RCC 7860 (cell line): ENCODE results near the gene SERPINB1.

Experiments used
- DNase-seq: peaks from one replicate; pipeline ENCODE4 v3.0.0-alpha.2; 2015; ENCODE audit warnings: low spot score
- FAIRE-seq: peaks from 2 replicates; lab custom pipeline; 2012; peaks lifted over from hg19 to GRCh38; lab: Jason Lieb, UNC

The SERPINB1 gene

DNA sequence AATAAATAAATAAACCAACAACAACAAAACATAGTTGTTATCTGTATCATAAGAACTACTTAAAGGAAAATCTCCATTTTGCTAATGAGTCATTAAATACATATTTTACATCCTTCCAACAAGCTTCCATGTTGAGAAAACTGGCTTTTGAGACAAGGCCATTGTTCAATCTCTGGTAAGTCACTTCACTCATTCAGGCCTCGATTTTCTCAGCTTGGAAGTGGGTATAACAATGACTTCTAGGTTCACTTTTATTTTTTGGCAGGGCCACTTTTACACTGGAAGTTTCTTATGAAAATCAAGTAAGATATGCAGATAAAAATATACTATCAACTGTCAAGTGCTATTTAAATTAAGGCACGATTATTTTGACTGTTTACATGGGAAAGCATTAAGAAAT, 46.5 kb downstream of the SERPINB1 start:
- FAIRE-seq (no peak), DNase-seq (no peak)

DNA sequence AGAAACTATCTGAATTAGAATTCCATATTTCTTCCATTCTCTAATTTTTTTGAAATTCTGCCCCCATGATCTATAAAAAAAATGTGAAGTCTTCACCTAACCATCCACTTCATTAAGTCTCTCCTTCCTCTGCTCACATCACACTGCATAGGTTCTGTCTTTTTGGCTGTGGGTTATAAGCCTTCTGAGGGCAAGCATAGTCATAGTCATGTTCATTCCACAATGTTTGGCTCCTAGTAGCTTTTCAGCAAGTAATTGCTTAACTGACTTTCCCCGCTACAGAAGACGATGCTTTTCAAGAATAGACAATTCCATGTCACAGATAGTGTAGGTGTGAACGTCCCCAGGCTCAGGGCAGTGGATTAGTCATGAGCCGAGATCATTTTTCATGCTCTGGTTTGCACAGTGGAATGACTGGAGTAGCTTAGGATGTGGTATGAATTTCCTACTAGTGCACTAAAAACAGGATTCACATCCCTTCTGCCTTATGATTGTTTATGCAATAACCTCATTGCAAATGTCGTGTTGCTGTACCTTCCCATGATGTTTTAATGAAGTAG, 47.4 kb downstream of the SERPINB1 start:
- DNase-seq = peak; percentile 28
- FAIRE-seq = no peak

DNA sequence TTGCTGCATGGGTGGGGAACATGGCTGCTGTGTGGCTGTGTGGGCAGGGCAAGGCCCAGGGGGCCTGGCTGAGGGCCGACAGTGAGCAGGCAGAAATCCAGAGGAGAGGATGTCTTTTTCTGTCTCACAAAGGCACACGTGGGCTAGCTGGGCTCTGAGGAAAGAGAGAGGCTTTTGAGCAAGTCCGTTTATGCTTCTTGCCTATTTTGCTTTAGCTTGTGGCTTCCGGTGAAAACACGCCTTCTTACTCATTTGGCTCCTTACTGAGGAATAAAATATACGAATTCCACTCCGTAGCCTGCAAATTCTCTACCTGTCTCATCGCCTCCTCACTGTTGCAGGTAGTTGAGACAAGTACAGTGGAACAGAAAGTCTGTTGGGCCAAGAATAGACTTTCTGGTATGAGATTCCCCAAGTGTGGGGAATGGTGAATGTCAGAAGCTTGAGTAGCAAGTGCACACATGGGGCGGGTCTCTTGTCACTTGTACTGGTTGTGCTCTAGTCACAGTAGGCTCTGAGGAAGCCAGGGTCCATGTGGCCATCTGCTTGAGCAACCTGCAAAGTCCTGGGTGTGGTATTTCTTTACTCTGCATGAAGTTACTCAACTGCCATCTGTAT, 48.0 kb downstream of the SERPINB1 start:
- DNase-seq = no peak
- FAIRE-seq = no peak

DNA sequence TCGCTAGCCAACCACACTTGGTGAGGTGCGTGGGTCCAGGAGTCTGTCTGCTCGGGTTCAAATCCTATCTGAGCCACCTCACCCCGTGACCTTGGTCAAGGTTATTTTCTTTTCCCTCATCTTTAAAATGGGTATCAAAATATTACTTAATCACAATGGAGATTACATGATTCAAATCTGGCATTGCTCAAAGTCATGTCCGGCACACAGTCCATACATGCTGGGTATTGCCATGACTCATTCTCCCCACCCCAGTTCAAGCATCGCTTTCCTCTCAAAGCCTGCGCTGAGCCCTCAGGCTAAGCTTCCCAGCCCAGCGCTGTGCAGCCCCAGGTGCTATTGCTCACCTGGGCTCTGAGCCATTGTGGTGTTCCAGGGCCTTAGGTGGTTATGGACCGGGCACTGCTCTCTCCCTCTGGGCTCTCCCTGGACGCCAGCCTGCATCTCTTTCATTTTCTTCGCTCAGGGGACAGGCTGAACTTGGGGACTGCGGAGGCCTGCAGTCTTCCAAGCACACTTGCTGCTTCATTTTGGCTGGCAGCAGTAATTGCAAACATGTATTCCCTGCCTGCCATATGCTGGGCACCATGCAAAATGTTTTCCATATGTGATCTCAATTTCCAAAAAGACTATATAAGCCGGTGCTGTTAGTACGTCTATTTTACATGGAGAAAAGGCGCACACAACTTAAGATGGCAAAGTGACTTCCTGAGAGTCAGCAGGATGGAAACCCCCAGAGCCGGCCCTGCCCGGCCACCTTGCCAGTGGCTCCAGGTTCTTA, 49.1 kb downstream of the SERPINB1 start:
- no peak for DNase-seq
- no peak for FAIRE-seq

DNA sequence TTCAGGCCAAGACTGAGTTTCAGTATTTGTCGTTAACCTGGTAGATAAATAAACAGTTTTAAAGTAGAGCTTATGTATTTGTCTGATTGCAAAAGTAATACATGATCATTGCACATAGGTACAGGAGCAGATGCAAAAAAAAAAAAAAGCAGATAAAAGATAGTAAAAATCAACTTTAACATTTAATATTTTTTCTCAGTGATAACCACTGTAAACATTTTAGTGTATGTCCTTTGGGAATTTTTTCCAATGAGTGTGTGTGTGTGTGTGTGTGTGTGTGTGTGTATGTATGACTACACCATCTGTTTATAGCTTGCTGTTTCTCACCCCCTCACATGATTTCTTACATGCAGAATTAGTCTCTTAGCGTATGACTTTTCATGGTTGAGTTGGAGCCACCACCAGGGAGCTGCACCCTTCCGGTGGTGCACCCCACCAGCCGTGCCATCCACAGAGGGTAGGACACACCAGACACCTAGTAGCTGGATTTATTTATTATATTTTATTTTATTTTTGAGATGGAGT, 50.2 kb downstream of the SERPINB1 start:
- DNase-seq (no peak), FAIRE-seq (no peak)

DNA sequence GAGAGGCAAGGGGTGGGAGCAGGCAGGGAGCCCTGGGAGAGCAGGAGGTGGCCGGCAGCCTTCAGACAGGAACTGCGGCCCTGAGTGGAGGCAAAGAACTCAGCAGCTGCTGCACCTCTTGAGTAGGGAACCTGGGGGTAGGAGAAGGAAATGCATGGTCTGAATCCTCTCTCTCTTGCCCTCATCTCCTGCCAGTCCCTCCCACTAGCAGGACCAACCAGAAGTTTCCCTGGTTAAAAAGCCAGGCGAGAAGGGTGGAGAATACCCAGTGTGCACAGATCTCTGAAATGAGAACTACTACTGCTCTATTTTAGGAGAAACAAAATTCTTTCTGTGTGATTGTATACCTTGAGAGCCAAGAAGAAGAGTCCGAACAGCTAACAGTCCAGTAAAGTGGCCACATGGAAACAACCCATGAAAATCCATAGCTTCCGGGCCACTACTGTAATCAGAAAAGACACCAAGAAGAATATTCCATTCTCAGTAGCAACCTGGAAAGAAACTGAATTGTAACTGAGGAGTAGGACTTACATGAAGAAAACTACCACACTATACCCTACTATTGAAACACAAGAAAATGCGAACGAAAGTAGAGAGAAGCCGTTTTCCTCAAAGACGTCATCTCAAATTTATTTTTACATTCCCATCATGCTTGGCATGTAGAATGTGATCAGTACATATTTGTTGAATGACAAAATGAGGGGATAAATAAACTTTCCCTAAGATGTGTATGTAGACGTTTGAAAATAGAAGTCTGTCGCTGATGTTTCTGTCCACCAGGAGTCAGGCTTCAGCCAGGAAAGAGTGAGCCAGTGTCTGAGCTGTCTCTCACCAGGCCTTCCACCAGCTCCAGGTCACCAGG, 50.8 kb downstream of the SERPINB1 start:
- DNase-seq = peak; percentile 59
- FAIRE-seq = peak; percentile 66

DNA sequence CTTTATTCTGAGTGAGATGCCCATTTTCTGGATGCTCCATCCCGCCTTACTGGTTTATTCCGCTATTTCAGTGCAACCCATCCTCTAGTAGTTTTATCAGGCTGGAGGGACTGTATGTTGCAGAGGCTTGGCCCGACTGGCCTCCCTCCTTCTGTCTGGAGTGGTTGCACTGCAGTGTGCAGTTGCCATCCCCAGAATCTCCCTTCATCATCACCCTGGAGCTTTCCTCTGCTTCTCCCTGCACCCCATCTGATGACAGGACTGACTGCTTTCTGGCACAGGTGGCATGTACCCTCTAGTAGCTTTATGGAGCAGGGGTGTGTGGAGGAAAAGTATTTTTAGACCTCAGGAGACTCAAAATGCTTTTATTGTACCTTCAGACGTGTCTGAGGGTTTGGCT, 55.4 kb downstream of the SERPINB1 start:
- DNase-seq (no peak), FAIRE-seq (no peak)

DNA sequence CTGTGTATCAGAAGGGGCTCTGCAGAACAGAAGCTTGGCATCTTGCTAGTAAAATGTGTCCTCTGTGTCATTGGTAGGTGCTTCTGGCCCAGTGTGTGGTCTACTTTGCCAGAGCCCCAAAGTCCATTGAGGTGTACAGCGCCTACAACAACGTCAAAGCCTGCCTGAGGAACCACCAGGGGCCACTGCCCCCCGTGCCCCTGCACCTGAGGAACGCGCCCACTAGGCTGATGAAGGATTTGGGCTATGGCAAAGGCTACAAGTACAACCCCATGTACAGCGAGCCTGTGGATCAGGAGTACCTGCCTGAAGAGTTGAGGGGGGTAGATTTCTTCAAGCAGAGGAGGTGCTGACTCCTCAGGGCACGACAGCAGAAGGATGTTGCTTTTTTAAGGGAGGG, 56.7 kb downstream of the SERPINB1 start:
- FAIRE-seq = no peak
- no peak for DNase-seq

DNA sequence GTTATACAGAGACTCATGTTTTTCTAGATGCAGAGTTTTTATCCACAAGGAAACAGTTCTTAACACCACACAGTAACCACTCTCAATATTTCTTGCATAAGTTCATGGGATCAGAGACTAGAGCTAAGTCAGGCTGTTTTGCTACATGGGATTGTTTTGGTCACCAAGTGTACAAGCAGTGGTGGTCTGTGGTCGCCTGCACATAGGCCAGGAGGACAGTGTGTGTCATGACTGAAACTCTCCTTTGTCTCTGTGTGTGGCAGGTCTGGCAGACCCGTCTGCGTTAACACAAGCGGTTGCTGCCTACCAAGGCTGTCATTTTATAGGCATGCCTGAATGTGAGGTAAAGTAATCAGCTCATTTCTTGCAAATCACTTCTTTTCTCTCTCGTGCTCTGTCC, 57.6 kb downstream of the SERPINB1 start:
- no peak for FAIRE-seq
- DNase-seq = no peak

DNA sequence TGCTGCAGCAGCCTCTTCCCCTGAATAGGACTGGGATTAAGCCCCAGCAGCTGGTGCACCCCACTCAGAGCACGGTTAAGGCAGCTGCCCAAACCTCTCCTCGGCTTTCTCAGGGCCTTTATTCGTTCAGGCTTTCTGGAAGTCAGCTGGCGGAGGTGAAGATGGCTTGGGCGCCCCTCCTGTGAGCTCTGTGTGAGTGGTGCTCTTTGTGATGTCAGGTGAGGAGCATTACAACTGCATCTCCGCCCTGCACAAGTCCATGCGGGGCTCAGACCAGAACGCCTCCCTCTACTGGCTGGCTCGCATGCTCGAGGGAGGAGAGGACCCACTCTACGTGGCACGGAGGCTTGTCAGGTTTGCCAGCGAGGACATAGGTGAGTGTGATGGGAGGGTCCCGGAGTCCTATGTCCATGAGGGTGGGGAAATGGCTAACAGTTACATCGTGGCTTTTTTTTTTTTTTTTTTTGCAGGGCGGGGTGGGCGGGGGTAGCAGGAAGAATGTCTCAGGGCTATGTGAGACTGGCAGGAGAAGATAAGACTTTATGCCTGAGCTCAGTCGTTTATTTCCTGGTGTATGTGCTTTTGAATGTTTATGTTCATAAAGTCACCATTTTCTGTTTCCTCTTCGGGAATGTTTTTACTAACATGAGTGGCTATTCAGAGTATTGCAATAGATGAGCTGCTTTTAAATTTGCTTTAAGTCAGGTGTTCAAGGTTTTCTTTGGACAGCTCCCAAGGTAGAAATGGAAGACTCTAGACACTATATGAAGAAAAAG, 58.3 kb downstream of the SERPINB1 start:
- FAIRE-seq (no peak), DNase-seq (no peak)

DNA sequence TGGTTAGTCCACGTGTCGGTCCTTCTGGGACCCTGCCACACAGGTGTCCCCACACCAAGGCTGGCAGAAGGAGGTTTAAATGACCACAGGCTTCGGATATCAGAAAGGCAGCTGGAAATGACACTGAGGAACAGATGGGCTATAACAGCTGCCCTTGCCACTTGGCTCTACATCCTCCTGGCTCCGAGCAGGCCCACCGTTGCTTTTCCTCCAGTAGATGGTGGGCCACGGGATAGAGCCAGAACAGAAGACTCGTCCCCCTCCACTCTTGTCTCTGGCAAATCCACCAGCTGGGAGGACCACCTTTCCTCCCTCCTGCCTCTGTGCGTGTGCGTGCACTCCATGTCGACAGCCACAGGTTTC, 58.9 kb downstream of the SERPINB1 start:
- no peak for DNase-seq
- FAIRE-seq = no peak

DNA sequence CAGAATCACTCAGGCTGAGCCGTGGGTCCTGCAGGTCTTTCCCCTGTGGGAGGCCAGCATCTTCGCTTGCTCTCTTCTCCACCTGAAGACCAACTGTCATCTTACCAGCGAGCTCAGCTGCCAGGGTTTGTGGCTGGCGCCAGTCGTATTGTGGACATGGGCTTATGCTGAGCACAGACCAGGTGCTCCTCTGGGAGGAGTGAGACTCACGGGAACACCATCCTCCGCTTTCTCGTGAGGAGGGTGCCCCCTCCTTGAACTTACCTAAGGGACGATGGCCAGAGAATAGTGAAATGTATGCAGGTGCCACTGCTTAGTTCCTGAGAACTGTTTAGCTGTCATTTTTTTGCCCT, 59.3 kb downstream of the SERPINB1 start:
- no peak for FAIRE-seq
- no peak for DNase-seq
